ENCODE measurements around the gene FKBP10.
"Not testable (repeated sequence)": the region's sequence is repeated elsewhere in the genome, so short reads cannot be mapped to it uniquely, and the experiment has no call there.

The FKBP10 gene

GRCh38 chr17:41811549-41812380 is 1.0 kb upstream of the FKBP10 start, which contains the start of gene P3H4:
Gene P3H4, minus strand, starts transcription at chr17:41811949. Its CDS starts 34 bp downstream, at chr17:41811915.
- DNase-seq (ENCODE audit: low spot score) = no peak

DNA sequence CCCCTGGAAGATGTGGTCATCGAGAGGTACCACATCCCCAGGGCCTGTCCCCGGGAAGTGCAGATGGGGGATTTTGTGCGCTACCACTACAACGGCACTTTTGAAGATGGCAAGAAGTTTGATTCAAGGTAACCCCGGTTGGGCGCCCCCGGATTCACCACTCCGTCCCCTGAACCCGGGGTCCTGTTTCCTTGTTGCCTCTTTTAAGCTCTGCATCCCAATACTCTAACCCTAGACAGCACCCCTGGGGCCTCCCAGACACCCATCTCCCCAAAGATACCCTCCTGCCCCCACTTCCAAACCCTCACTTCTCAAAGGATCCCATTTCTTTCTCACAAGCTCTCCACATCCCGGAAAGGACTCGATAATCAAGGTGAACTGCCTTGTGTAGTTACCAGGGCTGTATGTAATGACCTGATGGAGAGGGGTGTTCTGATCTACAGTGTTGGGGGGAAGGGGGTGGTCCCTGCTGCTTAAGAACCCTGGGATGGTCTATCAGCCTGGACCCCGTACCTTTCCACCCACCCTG is 412 bp downstream of the FKBP10 start:
- DNase-seq (ENCODE audit: low spot score) = no peak

DNA sequence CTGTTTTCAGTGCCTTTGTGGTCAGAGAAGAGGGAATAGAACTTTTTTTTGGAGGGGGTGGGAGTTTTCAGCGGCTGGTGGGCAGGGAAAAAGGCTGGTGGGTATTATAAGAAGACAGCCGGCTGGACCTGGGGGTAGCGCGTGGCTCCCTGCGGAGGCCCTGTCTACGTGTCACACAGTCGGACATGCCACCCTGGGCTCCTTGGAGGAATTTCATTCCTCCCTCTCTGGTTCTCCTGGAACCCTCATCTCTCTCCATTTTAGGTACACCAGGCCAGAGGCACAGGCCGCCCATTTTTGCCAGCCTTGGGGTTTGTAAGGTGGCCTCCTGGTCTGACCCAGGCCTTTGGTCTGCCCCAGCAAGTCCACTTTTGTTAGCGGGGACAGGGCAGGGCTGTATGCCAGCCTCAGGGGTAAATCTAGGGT is 908 bp downstream of the FKBP10 start:
- DNase-seq (ENCODE audit: low spot score) = no peak

DNA sequence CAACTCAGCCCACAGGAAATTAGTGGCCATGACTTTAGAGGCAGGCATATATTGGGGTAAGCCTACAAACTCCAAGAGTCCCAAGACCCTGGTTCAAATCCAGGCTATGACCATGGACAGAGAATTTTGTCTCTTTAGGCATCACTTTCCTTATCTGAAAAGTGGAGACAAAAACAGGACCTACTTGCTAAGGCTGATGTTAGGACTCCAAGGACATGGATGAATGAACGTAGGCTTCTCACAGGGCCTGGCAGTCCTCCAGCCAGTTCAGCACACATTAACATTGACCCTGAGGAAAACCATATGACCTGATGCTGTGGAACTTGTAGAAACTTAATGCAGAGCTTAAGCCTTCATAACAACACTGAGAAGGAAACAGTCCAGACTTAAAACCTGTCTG is 1.4 kb downstream of the FKBP10 start:
- no peak for DNase-seq (ENCODE audit: low spot score)

DNA sequence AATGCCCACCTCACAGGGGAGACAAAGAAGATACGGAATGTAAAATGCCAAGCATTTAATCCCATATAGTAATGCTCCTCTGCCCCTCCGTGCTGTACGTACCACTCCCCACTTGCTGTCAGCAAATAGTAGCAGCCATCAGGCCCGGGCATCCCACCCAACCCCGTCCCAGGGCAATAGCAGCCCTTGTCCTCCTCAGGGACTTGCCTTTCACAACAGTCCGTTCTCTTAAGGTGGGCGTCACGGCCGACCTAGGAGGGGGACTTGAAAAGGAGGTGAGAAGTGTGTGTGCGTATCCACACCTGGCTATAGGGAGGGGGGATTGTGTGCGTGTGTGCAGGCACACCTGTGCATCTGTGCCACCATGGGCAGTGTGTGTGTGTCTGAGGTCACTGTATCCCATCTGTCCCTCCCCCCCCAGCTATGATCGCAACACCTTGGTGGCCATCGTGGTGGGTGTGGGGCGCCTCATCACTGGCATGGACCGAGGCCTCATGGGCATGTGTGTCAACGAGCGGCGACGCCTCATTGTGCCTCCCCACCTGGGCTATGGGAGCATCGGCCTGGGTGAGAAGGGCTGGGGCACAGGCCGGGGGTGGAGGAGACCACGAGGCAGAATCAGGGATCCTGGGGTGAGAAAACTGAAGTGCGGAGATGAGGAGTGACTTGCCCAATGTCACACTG is 4.0 kb downstream of the FKBP10 start:
- DNase-seq (ENCODE audit: low spot score) = no peak

DNA sequence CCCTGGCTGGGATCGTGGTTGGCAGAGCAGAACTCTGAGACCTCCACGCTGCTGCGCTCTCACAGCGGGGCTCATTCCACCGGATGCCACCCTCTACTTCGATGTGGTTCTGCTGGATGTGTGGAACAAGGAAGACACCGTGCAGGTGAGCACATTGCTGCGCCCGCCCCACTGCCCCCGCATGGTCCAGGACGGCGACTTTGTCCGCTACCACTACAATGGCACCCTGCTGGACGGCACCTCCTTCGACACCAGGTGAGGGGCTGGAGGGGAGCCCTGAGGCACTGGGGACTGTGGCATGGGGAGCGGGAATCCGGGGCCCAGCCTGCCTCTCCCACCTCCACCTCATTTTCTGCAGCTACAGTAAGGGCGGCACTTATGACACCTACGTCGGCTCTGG is 5.2 kb downstream of the FKBP10 start:
- no peak for DNase-seq (ENCODE audit: low spot score)

GRCh38 chr17:41821776-41822175 is 9.0 kb downstream of the FKBP10 start:
- DNase-seq (ENCODE audit: low spot score) = no peak

DNA sequence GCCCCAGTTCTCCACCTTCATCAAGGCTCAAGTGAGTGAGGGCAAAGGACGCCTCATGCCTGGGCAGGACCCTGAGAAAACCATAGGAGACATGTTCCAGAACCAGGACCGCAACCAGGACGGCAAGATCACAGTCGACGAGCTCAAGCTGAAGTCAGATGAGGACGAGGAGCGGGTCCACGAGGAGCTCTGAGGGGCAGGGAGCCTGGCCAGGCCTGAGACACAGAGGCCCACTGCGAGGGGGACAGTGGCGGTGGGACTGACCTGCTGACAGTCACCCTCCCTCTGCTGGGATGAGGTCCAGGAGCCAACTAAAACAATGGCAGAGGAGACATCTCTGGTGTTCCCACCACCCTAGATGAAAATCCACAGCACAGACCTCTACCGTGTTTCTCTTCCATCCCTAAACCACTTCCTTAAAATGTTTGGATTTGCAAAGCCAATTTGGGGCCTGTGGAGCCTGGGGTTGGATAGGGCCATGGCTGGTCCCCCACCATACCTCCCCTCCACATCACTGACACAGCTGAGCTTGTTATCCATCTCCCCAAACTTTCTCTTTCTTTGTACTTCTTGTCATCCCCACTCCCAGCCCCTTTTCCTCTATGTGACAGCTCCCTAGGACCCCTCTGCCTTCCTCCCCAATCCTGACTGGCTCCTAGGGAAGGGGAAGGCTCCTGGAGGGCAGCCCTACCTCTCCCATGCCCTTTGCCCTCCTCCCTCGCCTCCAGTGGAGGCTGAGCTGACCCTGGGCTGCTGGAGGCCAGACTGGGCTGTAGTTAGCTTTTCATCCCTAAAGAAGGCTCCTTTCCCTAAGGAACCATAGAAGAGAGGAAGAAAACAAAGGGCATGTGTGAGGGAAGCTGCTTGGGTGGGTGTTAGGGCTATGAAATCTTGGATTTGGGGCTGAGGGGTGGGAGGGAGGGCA is 9.7 kb downstream of the FKBP10 start:
- no peak for DNase-seq (ENCODE audit: low spot score)

DNA sequence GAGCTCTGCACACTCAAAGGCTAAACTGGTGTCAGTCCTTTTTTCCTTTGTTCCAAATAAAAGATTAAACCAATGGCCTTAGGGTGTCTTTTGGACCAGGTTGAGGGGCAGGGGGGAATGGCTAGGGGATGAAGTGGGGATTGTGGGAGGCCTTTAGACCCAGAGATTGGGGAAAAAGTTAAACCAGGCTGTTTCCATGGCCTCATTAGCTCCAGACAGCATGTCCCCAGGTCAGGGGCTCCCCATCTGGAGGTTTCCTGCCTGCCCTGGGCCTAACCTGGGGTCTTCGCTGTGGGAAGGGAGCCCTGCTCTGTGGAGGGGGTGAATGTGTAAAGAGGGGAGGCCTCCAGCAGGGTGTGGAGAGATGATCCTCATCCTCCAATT is 10.3 kb downstream of the FKBP10 start:
- DNase-seq (ENCODE audit: low spot score) = no peak

DNA sequence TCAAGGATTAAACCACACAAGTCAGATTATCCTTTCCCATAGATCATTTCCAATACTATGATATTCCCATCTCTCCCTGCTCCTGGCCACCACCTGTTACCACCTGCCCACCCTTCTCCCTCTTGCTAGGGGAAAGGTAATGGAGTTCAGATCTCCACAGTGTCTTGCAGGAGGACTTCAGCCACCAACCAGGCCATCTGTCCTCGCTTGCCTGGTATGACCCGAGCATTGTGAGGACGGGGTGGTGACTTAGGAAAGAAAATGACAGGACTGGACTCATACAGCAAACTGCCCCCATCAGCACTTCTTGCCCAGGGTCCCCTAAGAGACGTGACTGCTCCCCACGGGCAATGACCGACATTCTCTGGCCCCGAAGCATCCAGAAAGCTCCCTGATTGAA is 10.8 kb downstream of the FKBP10 start:
- DNase-seq (ENCODE audit: low spot score) = no peak

DNA sequence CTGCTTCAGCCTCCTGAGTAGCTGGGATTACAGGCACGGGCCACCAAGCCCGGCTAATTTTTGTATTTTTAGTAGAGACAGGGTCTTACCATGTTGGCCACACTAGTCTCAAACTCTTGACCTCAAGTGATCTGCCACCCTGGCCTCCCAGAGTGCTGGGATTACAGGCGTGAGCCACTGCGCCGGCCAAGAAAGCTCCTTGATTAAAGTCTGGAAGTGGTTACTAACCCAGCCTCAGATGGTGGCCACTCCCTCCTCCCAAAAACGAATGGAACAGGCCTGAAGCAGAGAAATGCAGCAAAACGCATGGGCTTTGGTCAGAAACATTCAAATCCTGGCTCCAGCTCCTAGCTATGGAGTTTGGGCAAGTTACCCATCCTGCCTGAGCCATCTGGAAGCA is 11.3 kb downstream of the FKBP10 start:
- no peak for DNase-seq (ENCODE audit: low spot score)

DNA sequence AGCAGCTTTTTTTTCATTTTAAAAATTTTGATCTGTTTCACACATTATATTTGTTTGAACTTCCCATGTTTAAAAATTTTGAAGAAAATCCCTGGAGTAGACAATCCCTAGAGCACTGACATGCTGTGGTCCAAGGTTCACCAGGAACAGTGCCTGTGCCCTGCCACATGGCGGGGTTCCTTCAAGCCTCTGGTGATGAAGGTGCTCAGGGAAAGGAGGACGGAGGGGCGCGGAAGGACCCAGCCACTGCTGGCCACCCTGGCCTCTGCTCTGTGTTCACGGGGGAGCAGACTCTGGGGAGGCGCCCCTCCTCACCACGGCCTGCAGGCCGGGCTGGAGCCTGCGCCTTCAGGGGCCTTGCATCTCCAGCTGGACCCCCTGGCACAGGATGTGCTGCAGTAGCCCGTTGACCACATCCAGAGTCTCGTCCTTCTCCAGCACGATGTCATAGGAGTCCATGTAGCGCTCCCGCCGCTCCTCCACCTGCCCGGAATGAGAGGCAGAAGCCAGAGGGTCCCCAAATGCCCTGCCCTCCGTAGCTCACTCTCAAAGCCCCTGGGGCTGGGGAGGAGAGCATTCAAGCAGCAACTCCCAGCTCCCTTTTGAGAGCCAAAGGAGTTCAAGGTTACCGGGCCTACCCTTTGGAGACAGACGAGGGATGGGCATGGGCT is 12.5 kb downstream of the FKBP10 start:
- no peak for DNase-seq (ENCODE audit: low spot score)

GRCh38 chr17:41829961-41830360 is 17.2 kb downstream of the FKBP10 start:
- not testable (repeated sequence) for DNase-seq (ENCODE audit: low spot score)

DNA sequence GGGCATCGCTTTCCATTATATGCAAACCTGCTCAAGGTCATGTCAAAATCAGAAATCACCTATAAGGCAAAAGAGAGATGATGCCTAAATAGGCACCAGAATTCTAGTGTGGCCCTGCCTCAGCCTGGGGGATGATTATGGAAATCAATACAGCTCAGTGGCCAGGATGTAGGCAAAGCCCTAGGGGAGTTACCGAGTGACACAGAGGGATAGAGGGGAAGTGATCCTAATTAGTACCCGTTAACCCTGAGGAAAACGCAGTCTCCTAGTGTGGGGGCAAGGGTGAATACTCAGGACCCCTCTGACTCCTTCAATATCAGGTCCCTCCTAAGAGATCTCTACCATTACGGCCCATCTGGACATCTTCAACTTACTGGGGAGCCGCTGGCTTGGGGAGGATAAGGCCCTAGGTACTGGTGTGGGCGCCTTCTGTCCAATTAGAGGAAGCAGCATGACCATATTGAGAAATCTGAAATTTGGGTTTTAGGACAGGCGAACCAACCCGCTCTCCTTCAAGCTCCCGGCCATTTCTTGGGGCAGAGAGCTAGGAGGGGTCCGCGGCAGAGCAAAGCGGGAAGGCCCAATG is 22.5 kb downstream of the FKBP10 start:
- DNase-seq (ENCODE audit: low spot score) = no peak

- DNase-seq (ENCODE audit: low spot score) = no peak
Measured at GRCh38 chr17:41835800-41836549, 23.2 kb downstream of the FKBP10 start, which contains the start of gene NT5C3B. Gene NT5C3B, minus strand, starts transcription at chr17:41836232. Its CDS starts 39 bp downstream, at chr17:41836193.

- DNase-seq (ENCODE audit: low spot score) = no peak
Measured at GRCh38 chr17:41836550-41837196, 23.9 kb downstream of the FKBP10 start.

- no peak for DNase-seq (ENCODE audit: low spot score)
Measured at GRCh38 chr17:41837761-41838538, 25.1 kb downstream of the FKBP10 start, which contains the start of gene KLHL10. Gene KLHL10, plus strand, starts transcription at chr17:41837825. Its CDS starts 108 bp downstream, at chr17:41837933.

GRCh38 chr17:41839448-41839847 is 26.6 kb downstream of the FKBP10 start:
- DNase-seq (ENCODE audit: low spot score) = not testable (repeated sequence)

GRCh38 chr17:41840781-41841180 is 28.0 kb downstream of the FKBP10 start:
- not testable (repeated sequence) for DNase-seq (ENCODE audit: low spot score)
